Measurements from ENCODE around the gene IL6. TPM values are rescaled to one million over a fixed set of nuclear protein-coding genes. Genes with fewer than 3 reads are reported as not detected.

IL6 gene
- total RNA-seq, 1 donor from 2014 or later: 1.2 TPM

DNA sequence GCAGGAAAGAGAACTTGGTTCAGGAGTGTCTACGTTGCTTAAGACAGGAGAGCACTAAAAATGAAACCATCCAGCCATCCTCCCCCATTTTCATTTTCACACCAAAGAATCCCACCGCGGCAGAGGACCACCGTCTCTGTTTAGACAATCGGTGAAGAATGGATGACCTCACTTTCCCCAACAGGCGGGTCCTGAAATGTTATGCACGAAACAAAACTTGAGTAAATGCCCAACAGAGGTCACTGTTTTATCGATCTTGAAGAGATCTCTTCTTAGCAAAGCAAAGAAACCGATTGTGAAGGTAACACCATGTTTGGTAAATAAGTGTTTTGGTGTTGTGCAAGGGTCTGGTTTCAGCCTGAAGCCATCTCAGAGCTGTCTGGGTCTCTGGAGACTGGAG is 1.4 kb upstream of the IL6 start:
- intact Hi-C loops (cut with micrococcal nuclease): no loop called here

GRCh38 chr7:22726345-22726906 is 574 bp upstream of the IL6 start:
- intact Hi-C loops (cut with micrococcal nuclease): loop anchor here (1.0 to 2.0 kb wide), 7 partner anchors 28 to 329 kb away; partner anchors contain the start of gene TOMM7

GRCh38 chr7:22727714-22728035 is 675 bp downstream of the IL6 start:
- intact Hi-C loops (cut with micrococcal nuclease): loop anchor here (1.0 to 2.0 kb wide), 2 partner anchors 95 to 287 kb away; partner anchors contain the start of genes HYCC1 and TOMM7

- intact Hi-C loops (cut with micrococcal nuclease): no loop called here
Measured at GRCh38 chr7:22728401-22729029, 1.5 kb downstream of the IL6 start.

- intact Hi-C loops (cut with micrococcal nuclease): no loop called here
Measured at GRCh38 chr7:22729180-22729825, 2.3 kb downstream of the IL6 start.

GRCh38 chr7:22730066-22730710 is 3.2 kb downstream of the IL6 start:
- intact Hi-C loops (cut with micrococcal nuclease): no loop called here

DNA sequence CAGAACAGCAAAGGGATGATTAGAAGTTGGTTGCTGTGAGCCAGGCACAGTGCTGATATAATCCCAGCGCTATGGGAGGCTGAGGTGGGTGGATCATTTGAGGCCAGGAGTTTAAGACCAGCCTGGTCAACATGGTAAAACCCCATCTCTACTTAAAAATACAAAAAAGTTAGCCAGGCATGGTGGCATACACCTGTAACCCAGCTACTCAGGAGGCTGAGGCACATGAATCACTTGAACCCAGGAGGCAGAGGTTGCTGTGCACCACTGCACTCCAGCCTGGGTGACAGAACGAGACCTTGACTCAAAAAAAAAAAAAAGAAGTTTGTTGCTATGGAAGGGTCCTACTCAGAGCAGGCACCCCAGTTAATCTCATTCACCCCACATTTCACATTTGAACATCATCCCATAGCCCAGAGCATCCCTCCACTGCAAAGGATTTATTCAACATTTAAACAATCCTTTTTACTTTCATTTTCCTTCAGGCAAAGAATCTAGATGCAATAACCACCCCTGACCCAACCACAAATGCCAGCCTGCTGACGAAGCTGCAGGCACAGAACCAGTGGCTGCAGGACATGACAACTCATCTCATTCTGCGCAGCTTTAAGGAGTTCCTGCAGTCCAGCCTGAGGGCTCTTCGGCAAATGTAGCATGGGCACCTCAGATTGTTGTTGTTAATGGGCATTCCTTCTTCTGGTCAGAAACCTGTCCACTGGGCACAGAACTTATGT is 4.1 kb downstream of the IL6 start:
- intact Hi-C loops (cut with micrococcal nuclease): no loop called here

DNA sequence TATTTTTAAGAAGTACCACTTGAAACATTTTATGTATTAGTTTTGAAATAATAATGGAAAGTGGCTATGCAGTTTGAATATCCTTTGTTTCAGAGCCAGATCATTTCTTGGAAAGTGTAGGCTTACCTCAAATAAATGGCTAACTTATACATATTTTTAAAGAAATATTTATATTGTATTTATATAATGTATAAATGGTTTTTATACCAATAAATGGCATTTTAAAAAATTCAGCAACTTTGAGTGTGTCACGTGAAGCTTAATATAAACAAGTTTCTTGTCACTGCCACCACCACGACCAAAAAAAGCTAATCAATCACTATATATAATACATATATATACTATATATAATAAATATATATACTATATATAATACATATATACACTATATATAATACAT is 4.8 kb downstream of the IL6 start:
- intact Hi-C loops (cut with micrococcal nuclease): no loop called here

GRCh38 chr7:22732556-22733126 is 5.6 kb downstream of the IL6 start:
- intact Hi-C loops (cut with micrococcal nuclease): no loop called here

DNA sequence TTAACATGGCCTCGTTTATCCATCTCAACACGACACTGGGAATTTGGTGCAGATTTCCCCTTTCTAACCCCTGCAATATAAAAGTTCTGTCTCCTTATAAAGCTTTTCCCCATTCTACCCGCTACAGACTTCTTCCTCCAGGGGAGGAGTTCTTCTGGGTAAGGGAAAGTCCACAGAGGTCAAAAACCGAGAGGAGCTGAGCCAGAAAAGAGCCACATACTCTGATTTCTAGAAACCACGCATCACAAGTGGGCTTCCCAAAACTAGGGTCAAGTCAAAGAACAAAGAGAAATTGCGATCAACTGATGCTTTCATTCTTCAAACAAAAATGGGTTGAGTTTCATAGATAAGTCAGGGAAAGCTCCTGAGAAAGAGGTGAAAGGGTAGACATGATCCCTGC is 6.8 kb downstream of the IL6 start:
- intact Hi-C loops (cut with micrococcal nuclease): no loop called here

GRCh38 chr7:22743014-22743413 is 16.0 kb downstream of the IL6 start:
- intact Hi-C loops (cut with micrococcal nuclease): no loop called here

DNA sequence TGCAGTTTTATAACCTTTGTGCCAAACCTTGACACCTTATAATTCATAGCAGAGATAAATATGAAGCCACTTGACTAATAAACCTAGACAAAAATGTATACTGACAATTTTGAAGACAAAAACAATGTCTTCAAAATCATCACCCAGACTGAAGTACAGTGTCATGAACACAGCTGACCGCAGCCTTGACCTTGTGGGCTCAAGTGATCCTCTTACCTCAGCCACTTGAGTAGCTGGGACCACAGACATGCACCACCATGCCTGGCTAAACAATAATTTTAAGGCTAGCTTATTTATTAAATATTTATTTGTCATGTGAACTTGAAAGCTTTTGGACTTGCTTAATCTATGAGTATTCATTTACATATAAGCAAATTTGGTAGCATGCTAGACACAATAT is 24.3 kb downstream of the IL6 start:
- intact Hi-C loops (cut with micrococcal nuclease): no loop called here

DNA sequence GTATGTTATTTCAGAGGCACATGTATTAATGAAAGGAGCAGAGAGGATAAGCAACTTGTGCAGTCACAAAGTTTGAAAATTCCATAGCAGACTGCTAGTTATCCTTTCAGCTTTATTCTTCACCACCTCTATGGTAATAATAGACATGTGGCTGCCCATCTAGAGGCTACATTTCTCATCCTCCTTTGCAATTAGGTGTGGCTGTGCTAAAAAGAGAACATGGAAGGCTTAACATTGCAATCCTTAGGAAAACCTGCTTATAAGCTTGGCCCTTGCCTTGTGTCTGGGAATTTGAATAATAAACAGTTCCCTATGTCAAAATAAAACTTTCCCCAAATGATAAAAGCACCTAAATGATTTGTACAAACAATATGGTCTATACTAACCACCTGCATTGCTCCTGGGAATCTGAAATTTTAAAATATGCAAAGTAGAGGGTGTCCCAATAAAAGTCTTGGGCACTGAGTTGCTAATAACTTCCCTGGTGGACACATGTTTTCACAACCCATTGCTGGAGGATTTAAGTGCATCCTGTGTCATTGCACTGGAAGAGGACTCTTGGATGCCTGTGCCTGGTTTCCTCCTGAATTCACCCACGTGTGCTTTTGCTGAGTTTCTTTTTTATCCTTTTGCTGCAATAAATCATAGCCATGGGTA is 30.5 kb downstream of the IL6 start:
- intact Hi-C loops (cut with micrococcal nuclease): no loop called here

DNA sequence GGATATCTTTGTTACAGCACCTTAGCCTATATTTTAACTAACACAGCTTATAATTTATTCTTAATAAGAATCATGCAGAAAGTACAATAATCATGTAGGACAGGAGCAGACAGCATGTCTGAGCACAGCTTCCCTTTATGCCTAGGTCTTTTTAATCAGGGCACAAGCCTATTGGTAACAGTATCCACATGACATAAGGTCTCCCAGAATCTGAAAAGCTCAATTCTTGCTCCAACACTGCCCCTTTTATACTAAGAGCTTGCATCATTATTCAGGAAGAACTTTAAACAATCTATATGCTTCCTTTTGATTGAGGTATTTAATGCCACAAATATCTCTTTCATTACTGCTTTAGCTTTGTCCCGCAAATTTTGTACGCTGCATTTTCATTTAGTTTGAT is 31.6 kb downstream of the IL6 start:
- intact Hi-C loops (cut with micrococcal nuclease): no loop called here

DNA sequence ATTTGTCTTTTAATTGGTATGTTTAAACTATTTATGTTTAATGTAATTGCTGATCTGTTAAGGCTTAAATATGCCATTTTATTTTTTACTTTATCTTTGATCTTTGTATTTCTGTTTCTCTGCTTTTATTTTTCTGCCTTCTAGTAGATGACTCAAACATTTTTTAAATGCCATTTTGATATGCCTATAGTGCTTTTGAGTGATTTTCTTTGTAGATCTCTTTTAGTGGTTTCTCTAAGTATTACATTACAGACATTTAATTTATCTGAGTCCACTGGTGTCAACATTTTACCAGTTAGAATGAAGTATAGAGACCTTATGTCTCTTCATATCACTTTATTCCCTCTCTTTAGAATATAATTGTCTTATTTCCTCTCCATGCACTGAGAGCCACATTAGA is 32.7 kb downstream of the IL6 start:
- intact Hi-C loops (cut with micrococcal nuclease): no loop called here

DNA sequence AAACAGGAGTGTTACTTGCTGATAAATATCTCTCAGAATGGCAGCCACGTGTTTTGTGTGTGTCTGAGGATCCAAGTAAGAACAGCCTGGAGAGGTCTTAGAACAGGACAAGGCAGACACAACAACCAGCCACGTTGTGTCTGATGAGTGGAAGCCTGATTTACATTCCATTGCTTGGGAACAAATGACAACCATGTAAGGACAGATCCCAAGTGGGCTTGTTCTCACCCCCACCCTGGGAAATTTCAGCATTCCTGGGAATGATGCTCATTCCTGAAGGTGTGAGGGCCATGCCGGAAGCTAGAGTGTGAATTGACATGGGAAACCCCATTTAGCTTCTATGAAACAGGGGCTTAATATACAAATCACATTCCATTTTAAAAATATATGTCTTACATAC is 35.9 kb downstream of the IL6 start:
- intact Hi-C loops (cut with micrococcal nuclease): no loop called here

- intact Hi-C loops (cut with micrococcal nuclease): no loop called here
Measured at GRCh38 chr7:22765609-22766008, 38.6 kb downstream of the IL6 start.

GRCh38 chr7:22771194-22771871 is 44.3 kb downstream of the IL6 start:
- intact Hi-C loops (cut with micrococcal nuclease): no loop called here

GRCh38 chr7:22771872-22772228 is 44.9 kb downstream of the IL6 start:
- intact Hi-C loops (cut with micrococcal nuclease): no loop called here

GRCh38 chr7:22772885-22773284 is 45.9 kb downstream of the IL6 start:
- intact Hi-C loops (cut with micrococcal nuclease): no loop called here

DNA sequence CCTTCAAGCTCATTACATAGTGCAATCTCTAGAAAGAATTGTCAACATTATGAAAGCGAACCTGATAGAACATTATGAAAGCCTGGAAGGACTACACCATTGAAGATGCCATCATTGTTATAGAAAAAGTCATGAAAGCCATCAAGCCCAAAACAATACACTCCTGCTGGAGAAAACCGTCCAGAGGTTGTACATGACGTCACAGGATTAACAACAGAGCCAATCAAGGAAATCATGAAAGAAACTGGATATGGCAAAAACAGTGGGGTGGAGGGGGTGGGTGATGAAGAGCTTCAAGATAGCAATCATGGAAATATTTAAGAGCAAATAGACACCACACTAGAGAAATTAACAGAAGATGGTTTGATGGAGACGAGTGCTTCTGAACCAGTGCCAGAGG is 50.0 kb downstream of the IL6 start:
- intact Hi-C loops (cut with micrococcal nuclease): no loop called here

Measured in T-helper 1 cell treated with Interleukin-12 subunit alpha and Interleukin-12 subunit beta and Interleukin-4 antibody, amounts not matched to agents 30 ng/mL and 1 ng/mL, for 36 hours (primary cell).